ENCODE results near the gene KCNJ15. TPM values are rescaled to one million over a fixed set of nuclear protein-coding genes. Genes with fewer than 3 reads are reported as not detected.

The KCNJ15 gene
- total RNA-seq, 1 donor from 2014 or later, result 0.40 TPM

DNA sequence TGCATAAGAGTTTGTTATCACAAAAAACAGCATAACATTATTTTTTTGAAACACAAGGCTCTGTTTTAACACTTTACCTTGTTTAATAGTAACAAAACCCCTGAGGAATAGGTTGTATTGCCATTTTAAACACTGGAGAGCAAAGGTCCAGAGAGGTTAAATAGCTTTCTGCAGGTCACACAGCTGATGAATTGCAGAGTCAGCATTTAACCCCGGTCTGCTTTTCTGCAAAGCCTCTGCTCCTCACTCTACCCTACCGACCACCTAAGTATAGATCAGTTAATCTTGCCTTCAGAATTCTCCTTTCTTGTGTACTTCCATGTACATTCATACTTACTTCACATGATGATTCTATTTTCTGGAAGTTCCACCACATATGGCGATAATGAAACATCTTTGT is 42.0 kb downstream of the KCNJ15 start:
- Mint-ChIP-seq H3K4me3 (no peak overlapping the region), H3K27me3 (ENCODE audit: low read depth) (no peaks in the 10 kb centered on the region), H3K9me3 (no peaks in the 10 kb centered on the region), H3K4me1 (peaks cover 60% of the 10 kb centered on the region), H3K36me3 (ENCODE audit: low read depth) (no peaks in the 10 kb centered on the region), H3K27ac (ENCODE audit: unreplicated experiment) (no peak overlapping the region)
- TF ChIP-seq, protein P1, sequence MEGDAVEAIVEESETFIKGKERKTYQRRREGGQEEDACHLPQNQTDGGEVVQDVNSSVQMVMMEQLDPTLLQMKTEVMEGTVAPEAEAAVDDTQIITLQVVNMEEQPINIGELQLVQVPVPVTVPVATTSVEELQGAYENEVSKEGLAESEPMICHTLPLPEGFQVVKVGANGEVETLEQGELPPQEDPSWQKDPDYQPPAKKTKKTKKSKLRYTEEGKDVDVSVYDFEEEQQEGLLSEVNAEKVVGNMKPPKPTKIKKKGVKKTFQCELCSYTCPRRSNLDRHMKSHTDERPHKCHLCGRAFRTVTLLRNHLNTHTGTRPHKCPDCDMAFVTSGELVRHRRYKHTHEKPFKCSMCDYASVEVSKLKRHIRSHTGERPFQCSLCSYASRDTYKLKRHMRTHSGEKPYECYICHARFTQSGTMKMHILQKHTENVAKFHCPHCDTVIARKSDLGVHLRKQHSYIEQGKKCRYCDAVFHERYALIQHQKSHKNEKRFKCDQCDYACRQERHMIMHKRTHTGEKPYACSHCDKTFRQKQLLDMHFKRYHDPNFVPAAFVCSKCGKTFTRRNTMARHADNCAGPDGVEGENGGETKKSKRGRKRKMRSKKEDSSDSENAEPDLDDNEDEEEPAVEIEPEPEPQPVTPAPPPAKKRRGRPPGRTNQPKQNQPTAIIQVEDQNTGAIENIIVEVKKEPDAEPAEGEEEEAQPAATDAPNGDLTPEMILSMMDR (conservative IDR thresholded peaks at IDR 0.05), result no peak
- DNase-seq (ENCODE audit: low read depth, low spot score), result no peak

DNA sequence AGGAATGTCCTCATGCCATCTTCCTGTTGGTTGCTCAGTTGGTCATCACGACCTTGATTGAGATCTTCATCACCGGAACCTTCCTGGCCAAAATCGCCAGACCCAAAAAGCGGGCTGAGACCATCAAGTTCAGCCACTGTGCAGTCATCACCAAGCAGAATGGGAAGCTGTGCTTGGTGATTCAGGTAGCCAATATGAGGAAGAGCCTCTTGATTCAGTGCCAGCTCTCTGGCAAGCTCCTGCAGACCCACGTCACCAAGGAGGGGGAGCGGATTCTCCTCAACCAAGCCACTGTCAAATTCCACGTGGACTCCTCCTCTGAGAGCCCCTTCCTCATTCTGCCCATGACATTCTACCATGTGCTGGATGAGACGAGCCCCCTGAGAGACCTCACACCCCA is 42.9 kb downstream of the KCNJ15 start:
- Mint-ChIP-seq H3K36me3 (ENCODE audit: low read depth) (no peaks in the 10 kb centered on the region), H3K4me1 (peaks cover 52% of the 10 kb centered on the region), H3K27me3 (ENCODE audit: low read depth) (no peaks in the 10 kb centered on the region), H3K27ac (ENCODE audit: unreplicated experiment) (peak overlapping the region; percentile 19), H3K4me3 (no peak overlapping the region), H3K9me3 (no peaks in the 10 kb centered on the region)
- no peak for DNase-seq (ENCODE audit: low read depth, low spot score)
- TF ChIP-seq, protein P1 (conservative IDR thresholded peaks at IDR 0.05), result no peak

DNA sequence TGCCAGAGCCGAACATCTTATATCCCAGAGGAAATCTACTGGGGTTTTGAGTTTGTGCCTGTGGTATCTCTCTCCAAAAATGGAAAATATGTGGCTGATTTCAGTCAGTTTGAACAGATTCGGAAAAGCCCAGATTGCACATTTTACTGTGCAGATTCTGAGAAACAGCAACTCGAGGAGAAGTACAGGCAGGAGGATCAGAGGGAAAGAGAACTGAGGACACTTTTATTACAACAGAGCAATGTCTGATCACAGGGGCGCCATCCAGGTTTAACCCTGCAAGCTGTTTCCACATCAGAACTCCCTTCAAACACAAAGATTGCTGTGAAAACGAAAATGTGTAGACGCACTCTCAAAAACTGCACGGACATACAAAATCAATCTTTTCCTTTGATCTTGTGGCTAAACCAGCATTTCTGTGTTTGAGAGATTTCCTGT is 43.4 kb downstream of the KCNJ15 start:
- no peak for DNase-seq (ENCODE audit: low read depth, low spot score)
- peak overlapping the region; percentile 27 for H3K27ac Mint-ChIP-seq (ENCODE audit: unreplicated experiment)
- TF ChIP-seq, protein P1 (conservative IDR thresholded peaks at IDR 0.05), result no peak
- H3K4me1 Mint-ChIP-seq, result peaks cover 50% of the 10 kb centered on the region
- H3K36me3 Mint-ChIP-seq (ENCODE audit: low read depth), result no peaks in the 10 kb centered on the region
- peaks cover 2% of the 10 kb centered on the region for H3K9me3 Mint-ChIP-seq
- H3K27me3 Mint-ChIP-seq (ENCODE audit: low read depth), result no peaks in the 10 kb centered on the region
- no peak overlapping the region for H3K4me3 Mint-ChIP-seq

DNA sequence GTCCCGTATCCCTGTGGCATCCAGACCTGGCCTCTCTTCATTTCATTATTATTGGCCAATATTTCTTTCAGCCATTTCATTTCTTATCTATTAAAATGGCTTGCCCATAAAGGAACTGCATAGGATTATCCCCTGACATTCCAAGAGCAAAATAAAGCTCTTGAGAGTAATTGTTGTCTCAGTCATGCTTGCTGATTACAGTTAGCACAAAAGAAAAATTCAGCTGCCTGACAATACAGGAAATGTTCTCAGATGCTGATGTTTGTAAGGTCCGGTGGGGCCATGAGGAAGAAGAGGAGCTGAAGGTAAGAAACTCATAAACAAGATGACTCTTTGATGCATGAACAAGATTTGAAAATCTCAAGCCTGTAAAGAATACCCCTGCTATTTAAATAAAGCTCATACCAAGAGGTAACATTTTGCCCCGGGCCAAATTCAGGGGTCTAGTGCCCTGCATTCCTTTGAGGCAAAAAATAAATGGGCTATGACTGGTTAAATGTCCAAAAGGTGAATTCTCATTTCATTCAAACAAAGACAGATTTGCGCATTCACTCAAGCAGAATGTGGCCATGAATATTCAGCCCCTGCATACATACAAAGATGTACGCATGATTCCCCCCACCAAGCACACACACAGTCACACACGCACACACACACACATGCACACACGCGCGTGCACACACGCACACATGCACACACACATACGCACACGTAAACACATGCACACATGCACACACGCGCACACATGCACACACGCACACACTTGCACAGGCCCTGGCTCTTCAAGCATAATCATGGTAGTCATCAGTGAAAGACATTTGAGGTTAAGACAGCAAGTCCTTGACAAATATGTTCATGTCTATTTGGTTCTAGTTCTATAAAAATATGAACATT is 44.8 kb downstream of the KCNJ15 start:
- no peak for DNase-seq (ENCODE audit: low read depth, low spot score)
- peak overlapping the region; percentile 92 for H3K27ac Mint-ChIP-seq (ENCODE audit: unreplicated experiment)
- peaks cover 2% of the 10 kb centered on the region for H3K9me3 Mint-ChIP-seq
- peaks cover 43% of the 10 kb centered on the region for H3K4me1 Mint-ChIP-seq
- no peaks in the 10 kb centered on the region for H3K36me3 Mint-ChIP-seq (ENCODE audit: low read depth)
- no peak overlapping the region for H3K4me3 Mint-ChIP-seq
- TF ChIP-seq, protein P1 (conservative IDR thresholded peaks at IDR 0.05), result no peak
- no peaks in the 10 kb centered on the region for H3K27me3 Mint-ChIP-seq (ENCODE audit: low read depth)

DNA sequence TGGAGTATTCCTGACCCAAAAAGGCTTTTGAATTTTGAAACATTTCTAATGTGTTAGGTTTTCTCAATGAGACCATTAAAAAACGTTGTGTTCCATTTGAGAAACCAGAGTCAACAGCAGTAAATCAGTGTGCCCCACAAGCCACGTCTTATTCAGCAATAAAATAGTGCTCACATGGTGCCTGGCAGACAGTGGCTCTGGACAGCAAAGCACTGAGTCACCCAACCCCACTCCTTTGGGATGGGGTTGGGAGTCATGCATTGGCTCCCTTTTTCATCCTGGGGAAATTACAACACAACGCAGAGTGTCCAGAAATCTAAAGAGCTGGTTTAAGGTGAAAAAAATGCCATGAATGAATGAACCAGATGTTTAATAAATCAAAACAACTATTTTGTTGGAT is 46.5 kb downstream of the KCNJ15 start:
- peaks cover 35% of the 10 kb centered on the region for H3K4me1 Mint-ChIP-seq
- no peaks in the 10 kb centered on the region for H3K36me3 Mint-ChIP-seq (ENCODE audit: low read depth)
- no peaks in the 10 kb centered on the region for H3K27me3 Mint-ChIP-seq (ENCODE audit: low read depth)
- H3K4me3 Mint-ChIP-seq, result no peak overlapping the region
- peaks cover 4% of the 10 kb centered on the region for H3K9me3 Mint-ChIP-seq
- DNase-seq (ENCODE audit: low read depth, low spot score), result no peak
- TF ChIP-seq, protein P1 (conservative IDR thresholded peaks at IDR 0.05), result no peak
- H3K27ac Mint-ChIP-seq (ENCODE audit: unreplicated experiment), result no peak overlapping the region
